Activated CD8-positive, alpha-beta memory T cell treated with anti-CD3 and anti-CD28 coated beads for 36 hours (primary cell): ENCODE results near the gene RETSAT. TPM values are rescaled to one million over a fixed set of nuclear protein-coding genes. Genes with fewer than 3 reads are reported as not detected.
"Not testable (repeated sequence)": the region's sequence is repeated elsewhere in the genome, so short reads cannot be mapped to it uniquely, and the experiment has no call there.

ENCODE experiments used
- CTCF ChIA-PET: fragments of 350-600 bp; sonication (Branson Sonifier 250); formaldehyde crosslinking; loops from one replicate; lab custom pipeline; 2021; ENCODE audit warnings: antibody characterized with exemption; lab: Charles Lee
- POLR2A ChIA-PET: fragments of 350-600 bp; sonication (Branson Sonifier 250); formaldehyde crosslinking; loops from one replicate; lab custom pipeline; 2021; ENCODE audit warnings: antibody characterized with exemption; lab: Charles Lee
- total RNA-seq, 2 experiments: library from RNA; stranded (reverse); gene quantifications; one replicate each; pipeline ENCODE4 v1.2.3, GENCODE V29; 2021

The RETSAT gene
- total RNA-seq, 2 experiments from 2014 or later, result 32.1 to 34.0 TPM

- POLR2A ChIA-PET, result interaction anchor here (1.5 kb wide), 1 partner anchor 9 kb away, joined by 4 read pairs; no protein-coding TSS in a partner anchor
- CTCF ChIA-PET, result interaction anchor here (1.2 kb wide), 1 partner anchor 25 kb away, joined by 3 read pairs; no protein-coding TSS in a partner anchor
Measured at GRCh38 chr2:85323988-85324367, 30.4 kb downstream of the RETSAT start.

GRCh38 chr2:85323351-85323987, 30.9 kb downstream of the RETSAT start:
- POLR2A ChIA-PET, result no interaction called here
- CTCF ChIA-PET, result interaction anchor here (1.2 kb wide), 1 partner anchor 25 kb away, joined by 3 read pairs; no protein-coding TSS in a partner anchor

DNA sequence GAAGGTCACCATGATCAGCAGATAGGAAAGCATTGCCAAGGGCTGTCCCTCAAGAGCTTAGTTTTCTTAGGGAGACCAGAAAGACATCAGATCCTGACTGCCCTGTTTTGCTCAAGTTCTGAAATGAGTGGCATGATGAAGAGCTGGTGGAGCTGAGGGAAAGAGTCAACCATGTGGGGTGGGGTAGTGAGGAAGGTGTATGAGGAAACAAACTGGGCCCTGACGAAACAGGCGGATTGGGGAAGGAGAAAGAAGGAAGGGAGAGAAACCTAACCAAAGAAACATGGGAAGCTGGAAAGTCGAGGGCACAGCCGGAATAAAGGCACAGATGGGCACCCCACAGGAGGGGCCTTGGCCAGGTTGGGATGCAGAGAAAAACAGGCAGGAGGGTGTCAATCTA, 34.5 kb downstream of the RETSAT start:
- ChIA-PET CTCF (interaction anchor here (0.5 to 1.7 kb wide), 2 partner anchors 19 to 381 kb away, joined by 3 to 4 read pairs; no protein-coding TSS in a partner anchor), POLR2A (interaction anchor here (2.4 kb wide), 1 partner anchor 8 kb away, joined by 14 read pairs; the partner anchor contains the start of gene TGOLN2)

DNA sequence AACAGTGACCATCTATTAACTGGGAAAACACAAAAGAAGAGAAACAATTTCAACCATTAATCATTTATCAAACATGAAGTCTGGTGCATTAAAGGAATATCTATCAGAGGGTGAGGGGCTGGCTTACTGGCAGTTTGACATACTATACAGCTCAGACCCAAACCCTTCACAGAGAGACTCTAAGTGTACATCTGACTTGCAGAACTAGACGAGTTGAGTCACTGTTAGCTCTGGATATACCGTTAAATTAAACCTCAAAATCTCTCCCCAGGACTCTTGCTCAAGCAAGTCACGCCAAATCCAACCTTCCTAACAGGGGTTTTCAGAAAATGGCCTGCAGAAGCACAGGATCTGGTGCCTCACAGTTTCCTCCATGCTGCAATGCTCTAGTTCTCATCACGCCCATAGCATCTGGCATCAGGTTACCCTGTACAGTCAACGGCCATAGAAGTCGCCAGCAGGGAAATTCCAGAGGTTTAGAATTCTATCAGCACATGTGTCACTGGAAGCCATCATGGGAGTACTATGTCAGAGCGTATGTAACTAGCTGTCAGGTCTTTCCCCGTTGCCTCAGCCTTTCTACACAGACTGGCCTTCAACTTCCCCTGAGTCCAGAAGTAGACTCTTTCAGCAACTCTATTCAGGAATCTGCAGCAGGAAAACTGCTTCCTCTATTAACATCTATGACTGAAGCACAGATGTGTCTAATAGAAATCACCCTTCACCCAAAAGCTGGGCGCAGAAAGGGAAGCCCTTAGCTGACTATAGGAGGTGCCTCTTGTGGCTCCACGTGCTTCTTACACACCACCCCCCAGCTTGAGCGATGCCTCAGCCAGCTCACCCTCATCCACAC, 35.9 kb downstream of the RETSAT start:
- CTCF ChIA-PET, result interaction anchor here (1.6 to 2.8 kb wide), 2 partner anchors 8 to 9 kb away, joined by 8 to 11 read pairs; partner anchors contain the start of gene TGOLN2
- POLR2A ChIA-PET, result interaction anchor here (0.8 to 2.4 kb wide), 3 partner anchors 9 to 220 kb away, joined by 4 to 14 read pairs (median 5); partner anchors contain the start of genes ELMOD3, MAT2A, RETSAT and TGOLN2

DNA sequence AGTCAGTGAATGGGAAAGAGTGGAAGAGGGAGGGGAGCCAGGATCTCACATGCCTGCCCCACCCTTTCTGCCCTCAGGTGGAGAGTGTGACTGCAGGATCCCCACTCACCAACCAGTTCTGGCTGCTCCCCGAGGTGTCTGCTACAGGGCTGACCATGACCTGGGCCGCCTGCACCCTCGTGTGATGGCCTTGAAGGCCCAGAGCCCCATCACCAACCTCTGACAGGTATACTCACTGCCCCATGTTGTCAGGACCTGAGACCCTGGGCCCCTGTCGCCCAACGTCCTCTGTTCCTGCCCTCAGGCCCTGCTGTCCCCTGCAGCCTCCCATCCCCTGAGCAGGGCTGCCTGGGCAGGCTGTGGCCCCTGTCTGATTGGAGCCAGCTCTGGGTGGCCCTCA, 38.4 kb downstream of the RETSAT start:
- CTCF ChIA-PET, POLR2A ChIA-PET: not testable (repeated sequence)

- POLR2A ChIA-PET, result interaction anchor here (1.4 kb wide), 1 partner anchor 10 kb away, joined by 4 read pairs; no protein-coding TSS in a partner anchor
- CTCF ChIA-PET, result no interaction called here
Measured at GRCh38 chr2:85314884-85315242, 39.5 kb downstream of the RETSAT start.

DNA sequence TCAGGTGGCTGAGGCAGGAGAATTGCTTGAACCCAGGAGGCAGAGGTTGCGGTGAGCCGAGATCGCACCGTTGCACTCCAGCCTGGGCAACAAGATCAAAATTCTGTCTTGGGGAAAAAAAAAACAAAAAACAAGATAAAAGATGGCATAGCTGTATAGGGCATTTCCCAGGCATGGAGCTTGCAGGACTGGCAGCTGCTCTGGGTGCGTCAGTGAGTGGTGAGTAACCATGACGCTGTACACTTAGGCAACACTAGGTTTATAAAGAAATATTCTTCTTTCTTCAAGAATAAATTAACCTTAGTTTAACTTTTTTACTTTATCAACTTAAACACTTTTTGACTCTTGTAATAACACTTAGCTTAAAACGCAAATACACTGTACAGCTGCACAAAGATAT, 41.9 kb downstream of the RETSAT start:
- ChIA-PET CTCF (interaction anchor here (1.6 kb wide), 1 partner anchor 11 kb away, joined by 6 read pairs; no protein-coding TSS in a partner anchor), POLR2A (no interaction called here)

GRCh38 chr2:85310330-85310729, 44.0 kb downstream of the RETSAT start:
- POLR2A ChIA-PET, result no interaction called here
- CTCF ChIA-PET, result interaction anchor here (1.0 to 2.4 kb wide), 2 partner anchors 8 to 9 kb away, joined by 4 to 8 read pairs; no protein-coding TSS in a partner anchor

DNA sequence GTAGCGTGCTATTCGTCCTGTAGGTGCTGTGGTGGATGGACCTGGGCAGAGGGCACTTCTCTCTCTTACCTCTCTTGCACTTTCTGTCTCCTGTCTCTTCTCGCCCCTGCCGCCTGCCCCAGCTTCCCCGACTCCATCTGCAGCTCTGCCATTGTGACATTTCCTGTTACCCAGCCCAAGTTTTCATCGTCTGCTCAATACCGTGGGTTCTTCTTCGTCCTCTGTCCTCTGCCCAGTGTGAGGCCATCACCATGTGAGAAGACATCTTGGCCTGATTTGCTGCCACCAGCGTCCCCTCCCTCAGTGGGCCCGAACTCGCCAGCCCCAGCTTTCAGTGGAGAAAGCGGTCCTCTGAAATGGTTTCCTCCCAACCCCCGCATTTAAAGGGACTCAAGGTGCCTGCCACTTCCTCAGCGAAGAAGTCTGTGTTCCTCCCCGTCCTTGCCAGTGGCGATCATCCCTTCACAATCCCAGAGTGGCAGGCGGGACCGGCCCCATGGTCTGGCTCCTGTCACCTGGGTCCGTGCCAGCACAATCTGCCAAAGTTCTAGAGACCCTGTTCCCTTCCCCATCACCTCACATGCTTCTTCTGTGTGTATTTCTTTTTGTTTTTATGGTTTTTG, 44.5 kb downstream of the RETSAT start:
- ChIA-PET POLR2A (interaction anchor here (1.2 kb wide), 1 partner anchor 17 kb away, joined by 5 read pairs; the partner anchor contains the start of gene TGOLN2), CTCF (interaction anchor here (0.7 to 2.4 kb wide), 3 partner anchors 9 to 17 kb away, joined by 3 to 8 read pairs (median 4); no protein-coding TSS in a partner anchor)

- ChIA-PET POLR2A (interaction anchor here (1.2 kb wide), 1 partner anchor 18 kb away, joined by 5 read pairs; the partner anchor contains the start of gene TGOLN2), CTCF (interaction anchor here (0.7 to 2.4 kb wide), 2 partner anchors 10 to 18 kb away, joined by 3 to 8 read pairs; no protein-coding TSS in a partner anchor)
Measured at GRCh38 chr2:85308896-85309555, 45.3 kb downstream of the RETSAT start.

GRCh38 chr2:85308201-85308600, 46.1 kb downstream of the RETSAT start:
- ChIA-PET POLR2A (no interaction called here), CTCF (interaction anchor here (2.4 kb wide), 1 partner anchor 11 kb away, joined by 8 read pairs; no protein-coding TSS in a partner anchor)

GRCh38 chr2:85307527-85307897, 46.8 kb downstream of the RETSAT start:
- CTCF ChIA-PET, result interaction anchor here (1.1 kb wide), 1 partner anchor 9 kb away, joined by 6 read pairs; no protein-coding TSS in a partner anchor

DNA sequence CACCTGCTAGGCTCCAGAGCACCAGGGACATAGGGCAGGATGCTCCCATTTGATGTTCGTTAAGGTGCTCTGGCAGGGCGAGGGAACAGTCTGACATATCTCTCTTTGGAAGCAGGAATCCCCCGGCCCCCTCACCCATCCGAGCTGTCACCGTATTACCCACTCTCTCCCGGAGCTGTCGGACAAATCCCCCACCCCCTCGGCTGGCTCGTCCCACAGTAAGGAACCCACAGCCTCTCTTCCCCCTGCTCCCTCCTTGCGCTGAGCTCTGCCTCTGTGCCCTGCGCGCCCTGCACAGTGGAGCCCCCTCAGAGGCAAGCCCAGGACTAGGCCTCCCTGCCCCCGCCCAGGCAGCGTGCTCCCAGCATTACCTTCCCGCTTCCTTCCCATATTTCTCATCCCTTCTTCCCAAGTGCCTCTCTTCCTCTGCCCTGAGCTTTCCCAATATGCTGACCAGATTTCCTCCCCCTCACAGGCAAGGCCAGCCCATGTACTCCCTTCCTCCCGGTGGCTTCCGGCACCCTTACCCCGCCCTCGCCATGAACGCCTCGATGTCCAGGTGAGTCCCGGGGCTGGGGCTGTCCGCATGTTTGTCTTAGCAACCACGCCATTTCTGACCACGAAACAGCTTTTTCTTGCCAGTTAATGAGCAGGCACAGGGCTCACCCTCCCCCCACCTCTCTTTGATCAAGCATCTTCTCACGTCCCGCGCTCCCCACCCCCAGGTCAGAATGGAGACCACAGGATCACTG, 50.4 kb downstream of the RETSAT start:
- POLR2A ChIA-PET, result interaction anchor here (0.7 kb wide), 1 partner anchor 178 kb away, joined by 3 read pairs; no protein-coding TSS in a partner anchor

More at GRCh38 chr2:85307527-85307897, 46.8 kb downstream of the RETSAT start:
- POLR2A ChIA-PET, result interaction anchor here (0.6 kb wide), 1 partner anchor 346 kb away, joined by 3 read pairs; no protein-coding TSS in a partner anchor

GRCh38 chr2:85302121-85302520, 52.2 kb downstream of the RETSAT start:
- POLR2A ChIA-PET, result no interaction called here
- CTCF ChIA-PET, result no interaction called here

More for the DNA sequence above, 50.4 kb downstream of the RETSAT start:
- CTCF ChIA-PET, result interaction anchor here (1.3 kb wide), 1 partner anchor 37 kb away, joined by 4 read pairs; no protein-coding TSS in a partner anchor
